WTC11 (cell line): ENCODE results near the gene IL24. TPM values are rescaled to one million over a fixed set of nuclear protein-coding genes. Genes with fewer than 3 reads are reported as not detected.

Source experiments
- ATAC-seq: fragments of 200-7000 bp; cut with Tn5 transposase; 2 replicates; pipeline ENCODE4 v1.10.0; 2021; ENCODE audit warnings: mild to moderate bottlenecking, moderate library complexity
- CTCF ChIA-PET: fragments of 300-600 bp; sonication (Branson Sonifier 250); formaldehyde crosslinking; loops from one replicate; lab custom pipeline; 2021; ENCODE audit warnings: antibody characterized with exemption; lab: Charles Lee
- POLR2A ChIA-PET: fragments of 350-600 bp; sonication (Branson Sonifier 250); formaldehyde crosslinking; loops from one replicate; lab custom pipeline; 2021; ENCODE audit warnings: antibody characterized with exemption; lab: Charles Lee
- DNase-seq: peaks from one replicate; pipeline ENCODE4 v3.0.0; 2021; ENCODE audit warnings: low spot score
- H3K27ac Mint-ChIP-seq: 2 replicates; pipeline ENCODE4 v1.8.0; 2021; ENCODE audit warnings: mixed read lengths
- H3K27me3 Mint-ChIP-seq: 2 replicates; pipeline ENCODE4 v1.8.0; 2021; ENCODE audit warnings: low read depth, mild to moderate bottlenecking, moderate library complexity, mixed read lengths
- H3K36me3 Mint-ChIP-seq: 2 replicates; pipeline ENCODE4 v1.8.0; 2021; ENCODE audit warnings: mixed read lengths
- H3K4me1 Mint-ChIP-seq: 2 replicates; pipeline ENCODE4 v1.8.0; 2022; ENCODE audit warnings: mixed read lengths
- H3K4me3 Mint-ChIP-seq: 2 replicates; pipeline ENCODE4 v1.8.0; 2021; ENCODE audit warnings: mild to moderate bottlenecking, moderate library complexity, mixed read lengths
- H3K9me3 Mint-ChIP-seq: 2 replicates; pipeline ENCODE4 v1.8.0; 2021; ENCODE audit warnings: mixed read lengths
- CBFB ChIP-seq: sonication (generic); formaldehyde crosslinking; IDR thresholded peaks from 2 replicates; pipeline ENCODE4 v1.8.1; 2022; ENCODE audit warnings: mild to moderate bottlenecking, low read depth, missing genetic modification reagents
- ELF4 ChIP-seq: sonication (generic); formaldehyde crosslinking; IDR thresholded peaks from 2 replicates; pipeline ENCODE4 v1.8.1; 2022; ENCODE audit warnings: low read depth, mild to moderate bottlenecking, moderate library complexity, missing genetic modification reagents
- FOXP1 ChIP-seq: sonication (generic); formaldehyde crosslinking; IDR thresholded peaks from 2 replicates; pipeline ENCODE4 v1.8.0; 2022; ENCODE audit warnings: missing genetic modification reagents, mild to moderate bottlenecking, moderate library complexity, borderline replicate concordance
- GTF2I ChIP-seq: fragments of 250-450 bp; sonication (Bioruptor Pico); conservative IDR thresholded peaks from 2 replicates; pipeline ENCODE4 v1.4.0; 2021; ENCODE audit warnings: mild to moderate bottlenecking
- NR3C1 ChIP-seq: sonication (generic); formaldehyde crosslinking; conservative IDR thresholded peaks from 2 replicates; pipeline ENCODE4 v1.8.1; 2023; ENCODE audit warnings: low read depth, mild to moderate bottlenecking, missing genetic modification reagents
- SOX15 ChIP-seq: fragments of 250-450 bp; sonication (Bioruptor Pico); IDR thresholded peaks from 2 replicates; pipeline ENCODE4 v1.9.0; 2021; ENCODE audit warnings: mild to moderate bottlenecking
- TEAD4 ChIP-seq: sonication (generic); formaldehyde crosslinking; IDR thresholded peaks from 2 replicates; pipeline ENCODE4 v1.8.0; 2022; ENCODE audit warnings: mild to moderate bottlenecking, missing genetic modification reagents
- TP53 ChIP-seq: sonication (generic); formaldehyde crosslinking; IDR thresholded peaks from 2 replicates; pipeline ENCODE4 v1.8.1; 2023; ENCODE audit warnings: mild to moderate bottlenecking, missing genetic modification reagents
- ZNF138 ChIP-seq: sonication (generic); formaldehyde crosslinking; conservative IDR thresholded peaks from 2 replicates; pipeline ENCODE4 v1.8.1; 2022; ENCODE audit warnings: mild to moderate bottlenecking, moderate library complexity, missing genetic modification reagents
- ZNF396 ChIP-seq: fragments of 250-450 bp; sonication (Bioruptor Pico); IDR thresholded peaks from 2 replicates; pipeline ENCODE4 v1.8.0; 2021; ENCODE audit warnings: mild to moderate bottlenecking, moderate library complexity, borderline replicate concordance
- ZNF671 ChIP-seq: fragments of 250-450 bp; sonication (Bioruptor Pico); IDR thresholded peaks from 2 replicates; pipeline ENCODE4 v1.8.0; 2021; ENCODE audit warnings: mild to moderate bottlenecking
- total RNA-seq: library from RNA; stranded (reverse); gene quantifications from 3 replicates; pipeline ENCODE4 v1.2.3, GENCODE V29; 2021
- TF ChIP-seq, protein P1 (sequence below): sonication (generic); formaldehyde crosslinking; IDR thresholded peaks from 2 replicates; pipeline ENCODE4 v1.8.1; 2022; ENCODE audit warnings: mild to moderate bottlenecking, missing genetic modification reagents, moderate library complexity, borderline replicate concordance
- TF ChIP-seq, protein P2 (sequence below): sonication (generic); formaldehyde crosslinking; IDR thresholded peaks from 2 replicates; pipeline ENCODE4 v1.8.1; 2023; ENCODE audit warnings: mild to moderate bottlenecking, missing genetic modification reagents, borderline replicate concordance
- TF ChIP-seq, protein P3 (sequence below): sonication (generic); formaldehyde crosslinking; IDR thresholded peaks from 2 replicates; pipeline ENCODE4 v1.8.0; 2023; ENCODE audit warnings: mild to moderate bottlenecking, missing genetic modification reagents
- TF ChIP-seq, protein P4 (sequence below): sonication (generic); formaldehyde crosslinking; IDR thresholded peaks from 2 replicates; pipeline ENCODE4 v1.8.0; 2022; ENCODE audit warnings: mild to moderate bottlenecking, missing genetic modification reagents
- TF ChIP-seq, protein P5 (sequence below): sonication (generic); formaldehyde crosslinking; IDR thresholded peaks from 2 replicates; pipeline ENCODE4 v1.8.0; 2023; ENCODE audit warnings: missing genetic modification reagents, mild to moderate bottlenecking, borderline replicate concordance
- TF ChIP-seq, protein P6 (sequence below): sonication (generic); formaldehyde crosslinking; IDR thresholded peaks from 2 replicates; pipeline ENCODE4 v1.8.1; 2022; ENCODE audit warnings: low read depth, missing genetic modification reagents, borderline replicate concordance
- TF ChIP-seq, protein P7 (sequence below): sonication (generic); formaldehyde crosslinking; IDR thresholded peaks from 2 replicates; pipeline ENCODE4 v1.8.0; 2022; ENCODE audit warnings: mild to moderate bottlenecking, missing genetic modification reagents
- TF ChIP-seq, protein P8 (sequence below): sonication (generic); formaldehyde crosslinking; IDR thresholded peaks from 2 replicates; pipeline ENCODE4 v1.8.1; 2023; ENCODE audit warnings: mild to moderate bottlenecking, moderate library complexity, missing genetic modification reagents

Gene IL24
- total RNA-seq, 1 experiment from 2014 or later, result not detected

DNA sequence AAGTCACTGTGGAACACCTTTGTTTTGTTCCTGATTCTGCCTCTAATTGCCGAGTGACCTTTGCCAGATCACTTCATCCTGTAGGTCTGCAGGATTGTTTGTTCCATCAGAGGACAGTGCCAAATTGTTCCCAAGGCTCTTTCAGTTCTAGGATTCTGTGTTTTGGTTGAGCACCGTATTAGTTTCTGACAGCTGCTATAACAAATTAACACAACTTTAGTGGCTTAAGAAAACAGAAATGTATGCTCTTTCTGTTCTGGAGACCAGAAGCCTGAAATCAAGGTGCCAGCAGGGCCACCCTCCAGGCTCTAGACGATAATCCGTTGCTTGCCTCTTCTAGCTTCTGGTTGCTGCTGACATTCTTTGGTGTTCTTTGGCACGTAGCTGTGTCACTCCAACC is 52.4 kb downstream of the IL24 start:
- TF ChIP-seq, protein P1, sequence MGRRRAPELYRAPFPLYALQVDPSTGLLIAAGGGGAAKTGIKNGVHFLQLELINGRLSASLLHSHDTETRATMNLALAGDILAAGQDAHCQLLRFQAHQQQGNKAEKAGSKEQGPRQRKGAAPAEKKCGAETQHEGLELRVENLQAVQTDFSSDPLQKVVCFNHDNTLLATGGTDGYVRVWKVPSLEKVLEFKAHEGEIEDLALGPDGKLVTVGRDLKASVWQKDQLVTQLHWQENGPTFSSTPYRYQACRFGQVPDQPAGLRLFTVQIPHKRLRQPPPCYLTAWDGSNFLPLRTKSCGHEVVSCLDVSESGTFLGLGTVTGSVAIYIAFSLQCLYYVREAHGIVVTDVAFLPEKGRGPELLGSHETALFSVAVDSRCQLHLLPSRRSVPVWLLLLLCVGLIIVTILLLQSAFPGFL, result no peak
- TF ChIP-seq ELF4 (no peak), TP53 (CRISPR knock-in tag) (no peak), GTF2I (CRISPR knock-in tag) (no peak), TEAD4 (no peak), ZNF671 (CRISPR knock-in tag) (no peak), CBFB (CRISPR knock-in tag) (no peak), SOX15 (CRISPR knock-in tag) (no peak), ZNF138 (CRISPR knock-in tag) (no peak), FOXP1 (CRISPR knock-in tag) (no peak), ZNF396 (no peak), NR3C1 (CRISPR knock-in tag) (no peak)
- TF ChIP-seq, protein P2, sequence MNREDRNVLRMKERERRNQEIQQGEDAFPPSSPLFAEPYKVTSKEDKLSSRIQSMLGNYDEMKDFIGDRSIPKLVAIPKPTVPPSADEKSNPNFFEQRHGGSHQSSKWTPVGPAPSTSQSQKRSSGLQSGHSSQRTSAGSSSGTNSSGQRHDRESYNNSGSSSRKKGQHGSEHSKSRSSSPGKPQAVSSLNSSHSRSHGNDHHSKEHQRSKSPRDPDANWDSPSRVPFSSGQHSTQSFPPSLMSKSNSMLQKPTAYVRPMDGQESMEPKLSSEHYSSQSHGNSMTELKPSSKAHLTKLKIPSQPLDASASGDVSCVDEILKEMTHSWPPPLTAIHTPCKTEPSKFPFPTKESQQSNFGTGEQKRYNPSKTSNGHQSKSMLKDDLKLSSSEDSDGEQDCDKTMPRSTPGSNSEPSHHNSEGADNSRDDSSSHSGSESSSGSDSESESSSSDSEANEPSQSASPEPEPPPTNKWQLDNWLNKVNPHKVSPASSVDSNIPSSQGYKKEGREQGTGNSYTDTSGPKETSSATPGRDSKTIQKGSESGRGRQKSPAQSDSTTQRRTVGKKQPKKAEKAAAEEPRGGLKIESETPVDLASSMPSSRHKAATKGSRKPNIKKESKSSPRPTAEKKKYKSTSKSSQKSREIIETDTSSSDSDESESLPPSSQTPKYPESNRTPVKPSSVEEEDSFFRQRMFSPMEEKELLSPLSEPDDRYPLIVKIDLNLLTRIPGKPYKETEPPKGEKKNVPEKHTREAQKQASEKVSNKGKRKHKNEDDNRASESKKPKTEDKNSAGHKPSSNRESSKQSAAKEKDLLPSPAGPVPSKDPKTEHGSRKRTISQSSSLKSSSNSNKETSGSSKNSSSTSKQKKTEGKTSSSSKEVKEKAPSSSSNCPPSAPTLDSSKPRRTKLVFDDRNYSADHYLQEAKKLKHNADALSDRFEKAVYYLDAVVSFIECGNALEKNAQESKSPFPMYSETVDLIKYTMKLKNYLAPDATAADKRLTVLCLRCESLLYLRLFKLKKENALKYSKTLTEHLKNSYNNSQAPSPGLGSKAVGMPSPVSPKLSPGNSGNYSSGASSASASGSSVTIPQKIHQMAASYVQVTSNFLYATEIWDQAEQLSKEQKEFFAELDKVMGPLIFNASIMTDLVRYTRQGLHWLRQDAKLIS, result no peak
- TF ChIP-seq, protein P3, sequence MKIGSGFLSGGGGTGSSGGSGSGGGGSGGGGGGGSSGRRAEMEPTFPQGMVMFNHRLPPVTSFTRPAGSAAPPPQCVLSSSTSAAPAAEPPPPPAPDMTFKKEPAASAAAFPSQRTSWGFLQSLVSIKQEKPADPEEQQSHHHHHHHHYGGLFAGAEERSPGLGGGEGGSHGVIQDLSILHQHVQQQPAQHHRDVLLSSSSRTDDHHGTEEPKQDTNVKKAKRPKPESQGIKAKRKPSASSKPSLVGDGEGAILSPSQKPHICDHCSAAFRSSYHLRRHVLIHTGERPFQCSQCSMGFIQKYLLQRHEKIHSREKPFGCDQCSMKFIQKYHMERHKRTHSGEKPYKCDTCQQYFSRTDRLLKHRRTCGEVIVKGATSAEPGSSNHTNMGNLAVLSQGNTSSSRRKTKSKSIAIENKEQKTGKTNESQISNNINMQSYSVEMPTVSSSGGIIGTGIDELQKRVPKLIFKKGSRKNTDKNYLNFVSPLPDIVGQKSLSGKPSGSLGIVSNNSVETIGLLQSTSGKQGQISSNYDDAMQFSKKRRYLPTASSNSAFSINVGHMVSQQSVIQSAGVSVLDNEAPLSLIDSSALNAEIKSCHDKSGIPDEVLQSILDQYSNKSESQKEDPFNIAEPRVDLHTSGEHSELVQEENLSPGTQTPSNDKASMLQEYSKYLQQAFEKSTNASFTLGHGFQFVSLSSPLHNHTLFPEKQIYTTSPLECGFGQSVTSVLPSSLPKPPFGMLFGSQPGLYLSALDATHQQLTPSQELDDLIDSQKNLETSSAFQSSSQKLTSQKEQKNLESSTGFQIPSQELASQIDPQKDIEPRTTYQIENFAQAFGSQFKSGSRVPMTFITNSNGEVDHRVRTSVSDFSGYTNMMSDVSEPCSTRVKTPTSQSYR (CRISPR knock-in tag), result no peak
- TF ChIP-seq, protein P4, sequence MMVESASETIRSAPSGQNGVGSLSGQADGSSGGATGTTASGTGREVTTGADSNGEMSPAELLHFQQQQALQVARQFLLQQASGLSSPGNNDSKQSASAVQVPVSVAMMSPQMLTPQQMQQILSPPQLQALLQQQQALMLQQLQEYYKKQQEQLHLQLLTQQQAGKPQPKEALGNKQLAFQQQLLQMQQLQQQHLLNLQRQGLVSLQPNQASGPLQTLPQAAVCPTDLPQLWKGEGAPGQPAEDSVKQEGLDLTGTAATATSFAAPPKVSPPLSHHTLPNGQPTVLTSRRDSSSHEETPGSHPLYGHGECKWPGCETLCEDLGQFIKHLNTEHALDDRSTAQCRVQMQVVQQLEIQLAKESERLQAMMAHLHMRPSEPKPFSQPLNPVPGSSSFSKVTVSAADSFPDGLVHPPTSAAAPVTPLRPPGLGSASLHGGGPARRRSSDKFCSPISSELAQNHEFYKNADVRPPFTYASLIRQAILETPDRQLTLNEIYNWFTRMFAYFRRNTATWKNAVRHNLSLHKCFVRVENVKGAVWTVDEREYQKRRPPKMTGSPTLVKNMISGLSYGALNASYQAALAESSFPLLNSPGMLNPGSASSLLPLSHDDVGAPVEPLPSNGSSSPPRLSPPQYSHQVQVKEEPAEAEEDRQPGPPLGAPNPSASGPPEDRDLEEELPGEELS (CRISPR knock-in tag), result no peak
- TF ChIP-seq, protein P5, sequence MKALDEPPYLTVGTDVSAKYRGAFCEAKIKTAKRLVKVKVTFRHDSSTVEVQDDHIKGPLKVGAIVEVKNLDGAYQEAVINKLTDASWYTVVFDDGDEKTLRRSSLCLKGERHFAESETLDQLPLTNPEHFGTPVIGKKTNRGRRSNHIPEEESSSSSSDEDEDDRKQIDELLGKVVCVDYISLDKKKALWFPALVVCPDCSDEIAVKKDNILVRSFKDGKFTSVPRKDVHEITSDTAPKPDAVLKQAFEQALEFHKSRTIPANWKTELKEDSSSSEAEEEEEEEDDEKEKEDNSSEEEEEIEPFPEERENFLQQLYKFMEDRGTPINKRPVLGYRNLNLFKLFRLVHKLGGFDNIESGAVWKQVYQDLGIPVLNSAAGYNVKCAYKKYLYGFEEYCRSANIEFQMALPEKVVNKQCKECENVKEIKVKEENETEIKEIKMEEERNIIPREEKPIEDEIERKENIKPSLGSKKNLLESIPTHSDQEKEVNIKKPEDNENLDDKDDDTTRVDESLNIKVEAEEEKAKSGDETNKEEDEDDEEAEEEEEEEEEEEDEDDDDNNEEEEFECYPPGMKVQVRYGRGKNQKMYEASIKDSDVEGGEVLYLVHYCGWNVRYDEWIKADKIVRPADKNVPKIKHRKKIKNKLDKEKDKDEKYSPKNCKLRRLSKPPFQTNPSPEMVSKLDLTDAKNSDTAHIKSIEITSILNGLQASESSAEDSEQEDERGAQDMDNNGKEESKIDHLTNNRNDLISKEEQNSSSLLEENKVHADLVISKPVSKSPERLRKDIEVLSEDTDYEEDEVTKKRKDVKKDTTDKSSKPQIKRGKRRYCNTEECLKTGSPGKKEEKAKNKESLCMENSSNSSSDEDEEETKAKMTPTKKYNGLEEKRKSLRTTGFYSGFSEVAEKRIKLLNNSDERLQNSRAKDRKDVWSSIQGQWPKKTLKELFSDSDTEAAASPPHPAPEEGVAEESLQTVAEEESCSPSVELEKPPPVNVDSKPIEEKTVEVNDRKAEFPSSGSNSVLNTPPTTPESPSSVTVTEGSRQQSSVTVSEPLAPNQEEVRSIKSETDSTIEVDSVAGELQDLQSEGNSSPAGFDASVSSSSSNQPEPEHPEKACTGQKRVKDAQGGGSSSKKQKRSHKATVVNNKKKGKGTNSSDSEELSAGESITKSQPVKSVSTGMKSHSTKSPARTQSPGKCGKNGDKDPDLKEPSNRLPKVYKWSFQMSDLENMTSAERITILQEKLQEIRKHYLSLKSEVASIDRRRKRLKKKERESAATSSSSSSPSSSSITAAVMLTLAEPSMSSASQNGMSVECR (CRISPR knock-in tag), result no peak
- TF ChIP-seq, protein P6, sequence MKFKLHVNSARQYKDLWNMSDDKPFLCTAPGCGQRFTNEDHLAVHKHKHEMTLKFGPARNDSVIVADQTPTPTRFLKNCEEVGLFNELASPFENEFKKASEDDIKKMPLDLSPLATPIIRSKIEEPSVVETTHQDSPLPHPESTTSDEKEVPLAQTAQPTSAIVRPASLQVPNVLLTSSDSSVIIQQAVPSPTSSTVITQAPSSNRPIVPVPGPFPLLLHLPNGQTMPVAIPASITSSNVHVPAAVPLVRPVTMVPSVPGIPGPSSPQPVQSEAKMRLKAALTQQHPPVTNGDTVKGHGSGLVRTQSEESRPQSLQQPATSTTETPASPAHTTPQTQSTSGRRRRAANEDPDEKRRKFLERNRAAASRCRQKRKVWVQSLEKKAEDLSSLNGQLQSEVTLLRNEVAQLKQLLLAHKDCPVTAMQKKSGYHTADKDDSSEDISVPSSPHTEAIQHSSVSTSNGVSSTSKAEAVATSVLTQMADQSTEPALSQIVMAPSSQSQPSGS, result no peak
- TF ChIP-seq, protein P7, sequence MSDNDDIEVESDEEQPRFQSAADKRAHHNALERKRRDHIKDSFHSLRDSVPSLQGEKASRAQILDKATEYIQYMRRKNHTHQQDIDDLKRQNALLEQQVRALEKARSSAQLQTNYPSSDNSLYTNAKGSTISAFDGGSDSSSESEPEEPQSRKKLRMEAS (CRISPR knock-in tag), result no peak
- TF ChIP-seq, protein P8, sequence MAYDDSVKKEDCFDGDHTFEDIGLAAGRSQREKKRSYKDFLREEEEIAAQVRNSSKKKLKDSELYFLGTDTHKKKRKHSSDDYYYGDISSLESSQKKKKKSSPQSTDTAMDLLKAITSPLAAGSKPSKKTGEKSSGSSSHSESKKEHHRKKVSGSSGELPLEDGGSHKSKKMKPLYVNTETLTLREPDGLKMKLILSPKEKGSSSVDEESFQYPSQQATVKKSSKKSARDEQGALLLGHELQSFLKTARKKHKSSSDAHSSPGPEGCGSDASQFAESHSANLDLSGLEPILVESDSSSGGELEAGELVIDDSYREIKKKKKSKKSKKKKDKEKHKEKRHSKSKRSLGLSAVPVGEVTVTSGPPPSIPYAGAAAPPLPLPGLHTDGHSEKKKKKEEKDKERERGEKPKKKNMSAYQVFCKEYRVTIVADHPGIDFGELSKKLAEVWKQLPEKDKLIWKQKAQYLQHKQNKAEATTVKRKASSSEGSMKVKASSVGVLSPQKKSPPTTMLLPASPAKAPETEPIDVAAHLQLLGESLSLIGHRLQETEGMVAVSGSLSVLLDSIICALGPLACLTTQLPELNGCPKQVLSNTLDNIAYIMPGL (CRISPR knock-in tag), result no peak
- TF ChIP-seq, all 79 proteins: peak for 0
- ATAC-seq, result no peak
- no peaks in the 10 kb centered on the region for H3K36me3 Mint-ChIP-seq
- H3K4me3 Mint-ChIP-seq, result no peak overlapping the region
- no peak for DNase-seq
- H3K4me1 Mint-ChIP-seq, result no peaks in the 10 kb centered on the region
- peaks cover 11% of the 10 kb centered on the region for H3K9me3 Mint-ChIP-seq
- CTCF ChIA-PET, result interaction anchor here (1.0 kb wide), 1 partner anchor 32 kb away, joined by 3 read pairs; no protein-coding TSS in a partner anchor
- H3K27me3 Mint-ChIP-seq, result peaks cover 5% of the 10 kb centered on the region; the same call in 1 of the 2 replicates
- H3K27ac Mint-ChIP-seq, result no peak overlapping the region
- POLR2A ChIA-PET, result no interaction called here
